HG02885 (cell line): Measurements from ENCODE around the gene ADTRP.

ENCODE experiments used
- ATAC-seq: cut with Tn5 transposase; IDR thresholded peaks from one replicate; pipeline ENCODE4 v1.9.1; 2021; ENCODE audit warnings: mild to moderate bottlenecking; ENCODE audit not compliant: unreplicated experiment, poor library complexity

The ADTRP gene

GRCh38 chr6:11672256-11672655, 106.3 kb downstream of the ADTRP start:
- no peak for ATAC-seq

DNA sequence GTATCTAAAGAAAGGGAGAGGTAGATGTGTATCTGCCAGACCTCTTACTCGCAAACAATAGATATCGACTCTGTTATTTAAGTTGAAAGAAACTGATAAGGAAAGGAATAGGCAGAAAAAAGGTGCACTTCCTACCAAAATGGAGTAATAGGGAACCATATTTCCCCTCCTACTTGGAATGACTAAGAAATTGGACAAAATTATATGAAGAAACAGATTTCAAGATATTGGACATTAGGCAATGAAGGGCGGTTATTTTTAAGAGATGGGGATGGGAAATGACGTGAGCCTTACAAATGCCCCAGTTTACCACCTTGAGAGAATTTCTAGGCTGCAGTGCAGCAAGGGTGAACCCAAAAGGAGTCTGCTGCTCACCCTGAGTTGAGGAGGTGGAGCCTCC, 108.9 kb downstream of the ADTRP start:
- ATAC-seq: no peak

GRCh38 chr6:11668455-11668854, 110.1 kb downstream of the ADTRP start:
- no peak for ATAC-seq

- ATAC-seq: no peak
Observed at GRCh38 chr6:11667876-11668275, 110.7 kb downstream of the ADTRP start.

DNA sequence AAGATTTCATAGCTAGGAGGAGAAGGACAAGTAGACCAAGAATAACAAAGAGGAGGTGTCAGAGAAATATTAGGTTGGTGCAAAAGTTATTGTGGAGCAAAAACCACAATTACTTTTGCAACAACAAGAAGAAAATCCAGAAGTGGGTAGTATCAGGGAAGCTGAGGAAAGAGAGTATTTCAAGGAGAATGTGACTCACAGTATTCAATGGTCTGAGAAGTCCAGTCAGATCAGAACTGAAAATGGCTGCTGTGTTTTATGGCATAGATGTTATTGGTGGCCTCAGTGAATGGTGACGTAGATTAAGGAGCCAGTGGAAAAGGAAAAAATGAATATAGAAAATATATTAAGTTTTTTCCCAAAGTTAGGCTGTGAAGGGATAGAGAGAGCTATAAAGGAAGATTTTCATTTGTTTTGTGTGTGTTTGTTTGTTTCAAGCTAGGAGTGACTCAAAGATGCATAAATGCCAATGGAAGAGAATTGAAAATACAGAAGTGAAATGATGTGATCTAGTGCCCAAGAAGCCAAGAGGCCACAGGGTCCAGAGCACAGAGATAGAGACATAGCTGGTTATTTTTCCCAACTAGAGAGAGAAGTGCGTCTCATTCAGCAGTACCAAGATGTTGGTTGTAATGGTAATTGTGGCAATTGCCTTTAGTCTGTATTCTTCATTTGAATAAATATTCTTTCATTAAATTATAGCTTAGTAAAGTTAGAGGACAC, 112.8 kb downstream of the ADTRP start:
- ATAC-seq: no peak
